GM12875 (cell line): ENCODE results near the gene SPTBN1.

Experiments
- H3K4me3 ChIP-seq: one replicate; pipeline ENCODE4 v1.5.1; 2011; ENCODE audit warnings: low read depth, low read length, control low read depth
- CTCF ChIP-seq: IDR thresholded peaks from 2 replicates; pipeline ENCODE4 v1.5.1; 2011; ENCODE audit warnings: low read depth, mild to moderate bottlenecking, control low read depth, inconsistent platforms, low read length, moderate library complexity, borderline replicate concordance; ENCODE audit not compliant: insufficient read depth

Gene SPTBN1

GRCh38 chr2:54455563-54456361 is at the start of gene SPTBN1:
TSS of gene SPTBN1 (plus strand) at chr2:54456327. CDS start at chr2:54526419, 70,092 bp downstream.
- peak within 1 kb of the TSS; percentile 21 for H3K4me3 ChIP-seq
- no peak for TF ChIP-seq CTCF

- no peak overlapping the region for H3K4me3 ChIP-seq
- TF ChIP-seq CTCF = no peak
Measured at GRCh38 chr2:54407693-54408092, 48.4 kb upstream of the SPTBN1 start.

- TF ChIP-seq CTCF = no peak
- H3K4me3 ChIP-seq = no peak overlapping the region
Measured at GRCh38 chr2:54408288-54408687, 47.8 kb upstream of the SPTBN1 start.

GRCh38 chr2:54409752-54410151 is 46.4 kb upstream of the SPTBN1 start:
- H3K4me3 ChIP-seq = no peak overlapping the region
- no peak for TF ChIP-seq CTCF

- TF ChIP-seq CTCF = no peak
- no peak overlapping the region for H3K4me3 ChIP-seq
Measured at GRCh38 chr2:54411801-54412354, 44.2 kb upstream of the SPTBN1 start.

- H3K4me3 ChIP-seq = no peak overlapping the region
- TF ChIP-seq CTCF = no peak
Measured at GRCh38 chr2:54416166-54416813, 39.8 kb upstream of the SPTBN1 start.

GRCh38 chr2:54416938-54417337 is 39.2 kb upstream of the SPTBN1 start:
- TF ChIP-seq CTCF = no peak
- no peak overlapping the region for H3K4me3 ChIP-seq
